GM21576 (cell line): ENCODE data around the gene SLC35D3.
"Not testable (repeated sequence)": the region's sequence is repeated elsewhere in the genome, so short reads cannot be mapped to it uniquely, and the experiment has no call there.

Source experiments
- ATAC-seq: cut with Tn5 transposase; IDR thresholded peaks from one replicate; pipeline ENCODE4 v1.9.1; 2021; ENCODE audit warnings: mild to moderate bottlenecking, moderate library complexity; ENCODE audit not compliant: unreplicated experiment

SLC35D3 gene

DNA sequence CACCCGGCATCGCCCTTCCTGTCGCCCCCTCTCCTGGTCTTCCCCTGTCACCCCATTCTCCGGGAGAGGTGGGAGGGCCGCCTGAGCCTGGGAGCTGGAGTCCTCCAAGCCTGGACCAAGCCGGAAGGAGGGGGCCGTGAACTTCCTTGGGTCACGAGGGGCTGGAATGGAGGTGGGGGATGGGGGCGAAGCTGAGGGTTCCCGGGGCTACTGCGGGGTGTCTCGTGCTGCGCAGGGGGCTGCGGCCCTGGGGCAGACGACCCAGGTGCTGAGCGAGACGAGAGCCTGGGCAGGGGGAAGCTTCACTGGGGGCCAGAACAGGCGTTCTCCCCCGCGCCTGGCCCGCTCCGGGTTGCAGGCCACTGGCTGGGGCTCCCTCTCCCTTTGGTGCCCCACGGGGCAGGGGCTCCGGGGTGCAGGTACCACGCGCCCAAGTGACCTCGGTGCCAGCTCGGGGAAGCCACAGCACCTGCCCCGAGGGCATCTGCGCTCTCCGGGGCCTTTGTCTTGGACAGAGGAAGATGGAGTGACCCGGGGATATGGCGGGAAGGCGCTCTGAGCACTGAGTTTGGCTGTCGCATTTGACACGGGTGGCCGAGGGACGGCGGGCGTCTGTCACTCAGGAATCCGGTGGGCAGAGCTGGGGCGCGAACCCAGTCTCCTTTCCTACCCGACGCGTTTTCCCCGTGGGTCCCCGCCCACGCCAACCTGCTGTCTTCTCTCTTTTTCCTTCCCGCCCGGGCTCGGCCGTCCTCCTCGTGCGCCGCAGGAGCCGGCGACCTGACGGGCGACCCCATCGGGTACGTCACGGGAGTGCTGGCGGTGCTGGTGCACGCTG, 1.2 kb downstream of the SLC35D3 start:
- no peak for ATAC-seq

GRCh38 chr6:136923954-136924673, 2.0 kb downstream of the SLC35D3 start:
- ATAC-seq = no peak

- ATAC-seq = no peak
Measured at GRCh38 chr6:136926383-136926782, 4.3 kb downstream of the SLC35D3 start.

DNA sequence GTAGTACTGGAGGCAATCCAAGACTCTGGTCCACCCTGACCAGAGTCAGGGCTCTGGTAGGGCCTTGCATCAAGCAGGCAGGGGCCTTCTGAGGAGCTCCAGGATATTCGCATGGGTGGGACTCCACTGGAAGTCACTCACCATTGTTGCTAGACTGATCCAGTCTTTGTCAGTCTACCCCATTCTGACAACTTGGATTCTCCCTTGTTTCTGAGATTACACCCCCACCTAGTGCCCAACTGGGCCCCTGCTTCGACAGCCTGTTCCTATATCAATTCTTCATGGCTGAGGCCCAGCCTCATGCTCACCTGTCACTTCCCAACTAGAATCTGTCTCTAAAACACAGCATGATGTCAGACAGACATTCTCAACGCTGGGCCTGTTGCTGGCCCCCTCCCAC, 5.2 kb downstream of the SLC35D3 start:
- no peak for ATAC-seq

DNA sequence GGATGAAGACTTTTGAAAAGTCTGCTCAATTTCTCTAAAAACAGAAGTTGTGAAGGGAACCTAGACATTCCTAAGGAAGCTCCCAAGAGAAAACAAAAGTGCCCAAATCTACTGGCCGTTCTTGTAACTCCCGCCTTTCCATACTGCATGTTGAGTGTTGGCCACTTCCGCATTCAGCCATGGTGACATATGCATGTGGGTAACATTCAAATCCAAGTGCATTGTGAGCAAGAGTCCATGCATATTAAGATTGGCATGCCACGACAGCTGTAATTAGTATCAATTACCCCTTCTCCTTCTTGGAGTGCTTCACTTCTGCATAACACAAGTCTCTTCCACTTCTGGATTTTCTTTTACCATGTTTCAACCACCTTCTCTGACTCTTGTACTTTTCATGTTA, 8.4 kb downstream of the SLC35D3 start:
- no peak for ATAC-seq

DNA sequence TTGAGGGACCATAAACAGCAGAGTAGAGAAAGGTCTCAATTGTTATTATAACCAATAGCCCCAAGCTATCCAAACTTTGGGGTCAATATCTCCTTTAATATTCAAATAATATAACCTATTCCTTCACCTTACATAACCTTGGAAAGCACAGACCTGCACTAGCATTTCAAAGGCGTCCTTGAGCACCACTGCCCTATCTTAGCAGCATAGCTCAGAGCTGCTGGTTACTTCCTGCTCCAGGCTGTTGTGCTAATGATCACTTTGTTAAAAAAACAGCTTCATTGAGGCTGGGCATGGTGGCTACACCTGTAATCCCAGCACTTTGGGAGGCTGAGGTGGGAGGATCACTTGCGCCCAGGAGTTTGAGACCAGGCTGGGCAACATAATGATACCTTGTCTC, 10.5 kb downstream of the SLC35D3 start:
- no peak for ATAC-seq

DNA sequence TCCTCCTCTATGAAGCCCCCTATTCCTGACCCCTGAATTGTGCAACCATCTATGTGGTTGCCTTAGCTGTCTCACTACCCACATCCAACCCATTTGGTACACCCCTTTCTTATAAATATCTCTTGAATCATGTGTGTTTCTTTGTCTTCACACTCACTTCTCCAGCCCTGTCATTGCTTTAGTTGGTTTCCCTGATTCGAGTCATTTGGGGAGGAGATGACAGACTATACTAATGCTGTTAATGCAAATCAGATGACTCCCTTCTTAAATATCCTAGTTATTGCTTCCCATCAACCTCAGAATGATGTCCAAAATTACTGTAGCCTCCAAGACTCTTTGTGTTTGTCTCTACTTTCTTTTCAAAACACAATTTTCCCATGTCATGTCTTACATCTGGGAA, 23.0 kb downstream of the SLC35D3 start:
- ATAC-seq = no peak

- no peak for ATAC-seq
Measured at GRCh38 chr6:136945711-136946121, 23.6 kb downstream of the SLC35D3 start.

- ATAC-seq = no peak
Measured at GRCh38 chr6:136947037-136947436, 24.9 kb downstream of the SLC35D3 start.

GRCh38 chr6:136949957-136950356, 27.9 kb downstream of the SLC35D3 start:
- ATAC-seq = not testable (repeated sequence)

- ATAC-seq = no peak
Measured at GRCh38 chr6:136950436-136951126, 28.5 kb downstream of the SLC35D3 start.

- ATAC-seq = no peak
Measured at GRCh38 chr6:136952714-136953260, 30.7 kb downstream of the SLC35D3 start.

DNA sequence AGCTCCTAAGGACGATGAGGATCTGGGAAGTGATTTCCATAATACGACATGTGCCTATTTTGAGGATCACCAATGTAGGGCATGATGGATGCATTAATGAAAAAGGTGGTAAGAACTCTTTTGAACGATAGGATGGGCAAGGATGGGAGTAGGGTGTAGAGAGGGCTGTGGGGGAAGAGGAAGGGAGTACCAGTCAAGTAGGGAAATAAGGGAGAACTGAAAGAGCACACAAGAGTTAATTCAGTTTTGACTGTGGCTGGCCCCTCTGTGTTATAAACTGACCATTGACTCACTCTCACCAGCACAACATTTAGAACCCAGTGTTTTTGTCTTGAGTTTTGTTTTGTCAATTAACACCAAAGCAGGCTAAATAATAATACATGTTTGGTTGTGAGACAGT, 33.0 kb downstream of the SLC35D3 start:
- ATAC-seq = no peak

DNA sequence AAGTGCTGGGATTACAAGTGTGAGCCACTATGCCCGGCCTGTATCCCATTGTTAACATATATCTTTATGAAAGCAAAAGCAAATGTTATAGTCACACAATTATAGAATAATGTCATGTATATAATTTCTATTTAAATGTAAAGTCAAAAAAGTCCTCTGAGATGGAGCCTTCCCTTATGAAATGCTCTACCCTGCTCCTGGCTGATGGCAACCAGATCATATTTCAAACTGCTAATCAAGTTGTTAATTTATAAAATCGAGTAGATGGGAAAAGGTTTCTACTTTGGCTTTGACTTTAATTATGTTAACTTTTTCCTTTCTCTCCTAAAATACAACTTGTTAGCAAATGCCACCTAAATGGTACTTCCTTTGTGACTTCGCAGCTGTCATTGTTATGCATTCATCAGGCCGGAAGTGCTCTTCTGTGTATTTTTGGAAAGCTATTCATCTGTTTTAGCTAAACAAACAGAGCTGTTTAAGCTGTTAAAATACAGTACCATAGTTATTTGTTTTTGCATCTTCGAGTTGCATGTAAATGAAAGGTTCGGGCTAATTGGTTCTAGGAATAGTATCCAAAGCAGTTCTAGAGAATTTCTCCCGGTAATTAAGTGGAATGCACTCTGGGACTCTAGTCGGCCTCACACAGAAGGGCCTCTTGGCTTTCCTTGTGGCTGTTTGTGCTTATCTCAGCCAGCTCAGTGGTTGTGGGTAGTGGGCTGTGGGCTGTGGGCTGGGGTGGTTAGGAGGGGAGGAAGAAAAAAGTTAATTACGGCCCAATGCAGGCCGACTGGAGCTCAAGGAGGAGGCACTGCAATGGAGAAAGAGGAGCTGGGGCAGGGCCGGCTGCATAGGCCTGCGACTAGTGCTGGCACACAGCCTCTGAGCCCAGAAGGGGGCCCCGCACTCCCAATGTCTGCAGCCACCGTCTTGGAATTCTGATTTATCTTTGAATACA, 34.8 kb downstream of the SLC35D3 start:
- no peak for ATAC-seq

DNA sequence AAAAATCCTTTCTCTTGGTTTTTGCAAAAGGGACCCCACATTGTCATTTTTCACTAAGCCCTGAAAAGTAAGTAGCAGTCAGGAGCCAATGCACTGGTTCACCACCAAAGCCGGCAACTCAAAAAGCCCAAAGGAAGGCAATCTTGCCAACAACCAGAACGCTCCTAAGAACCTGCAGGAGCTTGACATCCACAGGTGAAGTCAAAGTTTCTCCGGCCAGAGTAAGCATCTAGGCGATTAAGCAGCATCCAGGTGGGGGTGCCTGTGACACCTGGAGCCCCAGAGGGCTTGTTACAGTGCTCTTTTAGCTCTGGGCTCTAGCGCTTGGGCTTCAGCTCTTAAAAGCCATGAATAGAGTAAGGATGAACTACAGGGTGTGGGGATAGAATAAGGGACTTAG, 36.1 kb downstream of the SLC35D3 start:
- no peak for ATAC-seq

DNA sequence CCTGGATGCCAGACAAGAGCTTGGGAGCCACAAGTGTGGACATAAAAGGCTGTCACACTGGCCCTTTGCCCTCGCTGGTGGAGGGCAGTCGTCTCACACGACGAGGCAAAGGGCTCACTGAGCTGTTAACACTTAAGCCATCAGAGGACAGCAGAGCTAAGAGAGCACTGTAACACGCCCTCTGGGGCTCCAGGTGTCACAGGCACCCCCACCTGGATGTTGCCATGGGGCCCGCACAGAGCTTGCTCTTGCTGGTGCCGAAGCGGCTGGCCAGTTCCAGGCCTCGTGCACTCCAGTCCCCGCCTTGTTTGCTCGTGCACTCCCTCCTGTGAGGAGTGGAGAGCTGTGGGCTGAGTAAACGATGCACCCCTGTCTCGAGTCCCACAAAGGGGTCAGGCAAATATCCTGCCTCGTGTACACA, 37.4 kb downstream of the SLC35D3 start:
- ATAC-seq = no peak

GRCh38 chr6:136959935-136960334, 37.8 kb downstream of the SLC35D3 start:
- not testable (repeated sequence) for ATAC-seq

GRCh38 chr6:136960781-136961180, 38.7 kb downstream of the SLC35D3 start:
- ATAC-seq = no peak

DNA sequence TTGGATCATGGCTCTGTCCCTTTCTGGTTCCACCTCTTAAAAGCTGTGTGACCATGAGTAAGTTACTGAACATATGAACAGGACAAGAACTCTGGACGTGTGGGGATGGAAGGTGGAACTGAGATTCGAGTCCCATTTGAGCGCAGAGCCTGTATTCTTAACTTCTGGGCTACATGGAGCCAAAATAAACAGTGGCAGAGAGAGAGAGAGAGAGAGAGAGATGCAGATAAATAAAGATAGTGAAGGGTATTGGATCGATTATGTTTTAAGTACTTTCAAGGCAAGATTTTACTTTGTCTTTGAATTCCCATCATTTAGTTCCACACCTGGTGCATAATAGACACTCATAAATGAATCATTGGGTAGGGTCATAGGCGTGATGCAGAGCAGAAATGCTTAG, 39.7 kb downstream of the SLC35D3 start:
- ATAC-seq = no peak

GRCh38 chr6:136962661-136963060, 40.6 kb downstream of the SLC35D3 start:
- no peak for ATAC-seq
